GM12891 (cell line): ENCODE measurements around the gene NXF1.
"Not testable (repeated sequence)": the region's sequence is repeated elsewhere in the genome, so short reads cannot be mapped to it uniquely, and the experiment has no call there.

Experiments
- DNase-seq: peaks from one replicate; pipeline ENCODE4 v3.0.0; 2011; ENCODE audit warnings: low spot score; ENCODE audit not compliant: insufficient read length
- FAIRE-seq: peaks from 2 replicates; lab custom pipeline; 2011; peaks lifted over from hg19 to GRCh38; lab: Jason Lieb, UNC
- PAX5 ChIP-seq: IDR thresholded peaks from 2 replicates; pipeline ENCODE4 v1.6.1; 2011; ENCODE audit warnings: low read length, moderate library complexity, mild to moderate bottlenecking; ENCODE audit not compliant: insufficient read depth, severe bottlenecking
- POLR2A ChIP-seq: IDR thresholded peaks from 2 replicates; pipeline ENCODE4 v1.6.1; 2011; ENCODE audit warnings: low read depth, low read length, control low read depth
- POLR2AphosphoS5 ChIP-seq: IDR thresholded peaks from 2 replicates; pipeline ENCODE4 v1.6.1; 2011; ENCODE audit warnings: low read depth, low read length, control low read depth
- POU2F2 ChIP-seq: IDR thresholded peaks from 2 replicates; pipeline ENCODE4 v1.6.1; 2011; ENCODE audit warnings: low read depth, mild to moderate bottlenecking, control low read depth, low read length, moderate library complexity
- SPI1 ChIP-seq: IDR thresholded peaks from 2 replicates; pipeline ENCODE4 v1.6.1; 2011; ENCODE audit warnings: low read depth, low read length, control low read depth
- TAF1 ChIP-seq: IDR thresholded peaks from 2 replicates; pipeline ENCODE4 v1.6.1; 2011; ENCODE audit warnings: low read depth, low read length, control low read depth

The NXF1 gene

GRCh38 chr11:62757846-62758788 lies 47.1 kb downstream of the NXF1 start:
- TF ChIP-seq POLR2A (no peak), PAX5 (no peak), POLR2AphosphoS5 (no peak), SPI1 (no peak), POU2F2 (no peak), TAF1 (no peak)
- no peak for FAIRE-seq
- DNase-seq: no peak

GRCh38 chr11:62755086-62755615 lies 50.1 kb downstream of the NXF1 start:
- FAIRE-seq: no peak
- TF ChIP-seq POLR2A (no peak), SPI1 (no peak), TAF1 (no peak), POU2F2 (no peak), PAX5 (no peak), POLR2AphosphoS5 (no peak)
- DNase-seq: no peak

GRCh38 chr11:62753736-62754603 lies 51.3 kb downstream of the NXF1 start, which contains the start of gene ZBTB3:
TSS of gene ZBTB3 (minus strand) at chr11:62754160. CDS start at chr11:62753664, 496 bp downstream.
- DNase-seq (peak; percentile 87), FAIRE-seq (peak; percentile 98)
- peak; percentile 37; the same call in 1 of the 2 replicates for TF ChIP-seq TAF1
- TF ChIP-seq SPI1: no peak
- TF ChIP-seq POLR2A: peak; percentile 95
- peak; percentile 37; the same call in 1 of the 2 replicates for TF ChIP-seq POU2F2
- TF ChIP-seq POLR2AphosphoS5: peak; percentile 95
- TF ChIP-seq PAX5: no peak

GRCh38 chr11:62752994-62753735 lies 52.1 kb downstream of the NXF1 start:
- FAIRE-seq (no peak), DNase-seq (no peak)
- no peak for TF ChIP-seq POLR2A
- no peak for TF ChIP-seq POU2F2
- no peak for TF ChIP-seq TAF1
- TF ChIP-seq PAX5: no peak
- no peak for TF ChIP-seq SPI1
- TF ChIP-seq POLR2AphosphoS5: no peak

GRCh38 chr11:62752177-62752785 lies 53.0 kb downstream of the NXF1 start:
- DNase-seq: no peak
- no peak for FAIRE-seq
- TF ChIP-seq TAF1: no peak
- TF ChIP-seq POU2F2: no peak
- TF ChIP-seq POLR2A: no peak
- no peak for TF ChIP-seq PAX5
- TF ChIP-seq SPI1: no peak
- no peak for TF ChIP-seq POLR2AphosphoS5

GRCh38 chr11:62749931-62750330 lies 55.3 kb downstream of the NXF1 start:
- DNase-seq, FAIRE-seq: not testable (repeated sequence)

- DNase-seq: no peak
- FAIRE-seq: no peak
- TF ChIP-seq POU2F2: no peak
Measured at GRCh38 chr11:62747475-62748160, 57.6 kb downstream of the NXF1 start.
